Pancreas (tissue), 10 donors: ENCODE results near the gene CSRP1. TPM values are rescaled to one million over a fixed set of nuclear protein-coding genes. Genes with fewer than 3 reads are reported as not detected.

Source experiments
- ATAC-seq, 4 donors: fragments of 200-7000 bp; cut with Tn5 transposase; one replicate each; pipeline versions ENCODE4 v1.8.0 to v1.9.1; 2020; ENCODE audit warnings: mild to moderate bottlenecking in 4 of 4, moderate library complexity in 4 of 4
- DNase-seq, 6 donors: peaks; one replicate each; pipeline ENCODE4 v3.0.0-alpha.2; 2020
- FAIRE-seq: peaks from 2 replicates; lab custom pipeline; 2012; peaks lifted over from hg19 to GRCh38; lab: Jason Lieb, UNC
- H3K27ac ChIP-seq, 4 donors: fragments of 200-600 bp; sonication (generic); 1 replicate in 3 of 4; 2 replicates in 1 of 4; pipeline versions ENCODE4 v1.5.0 to v1.8.0; 2020
- H3K27me3 ChIP-seq, 4 donors: fragments of 200-600 bp; one replicate each; pipeline ENCODE4 v1.8.0; 2021
- H3K36me3 ChIP-seq, 3 donors: fragments of 200-600 bp; sonication (generic) in 1 of 3; one replicate each; pipeline versions ENCODE4 v1.5.0 to v1.8.0; 2020 to 2021
- H3K4me1 ChIP-seq, 3 donors: fragments of 200-600 bp; one replicate each; pipeline ENCODE4 v1.8.0; 2021
- H3K4me3 ChIP-seq, 4 donors: fragments of 200-600 bp; sonication (generic) in 2 of 4; one replicate each; pipeline versions ENCODE4 v1.5.0 to v1.8.0; 2020 to 2021
- H3K9me3 ChIP-seq, 4 donors: fragments of 200-600 bp; one replicate each; pipeline ENCODE4 v1.8.0; 2021
- CTCF ChIP-seq, 4 donors: fragments of 200-600 bp; sonication (generic) in 3 of 4; IDR thresholded peaks; one replicate each; pipeline versions ENCODE4 v1.5.0 to v1.8.0; 2021; ENCODE audit warnings: antibody characterized with exemption in 4 of 4
- WGBS, 2 donors: extraction: QIAGEN DNeasy Blood & Tissue Kit; methylation state at CpG; one replicate each; pipeline ENCODE4 v1.1.7; 2013; 5-methylcytosine and 5-hydroxymethylcytosine counted together
- intact Hi-C, 3 donors: fragments of 100-400 bp; cut with DNase I; formaldehyde crosslinking; loops; one replicate each; pipeline versions ENCODE4 v1.11.1 to v1.14.2; 2022
- polyA plus RNA-seq, 2 donors: library from polyadenylated mRNA; stranded (reverse); fragments of 200-250 nt; gene quantifications; one replicate each; pipeline ENCODE4 v1.2.3, GENCODE V29; 2013
- total RNA-seq, 6 donors: library from RNA; stranded (reverse); fragmentation: NEBNext Ultra II Directional in 4 of 6; extraction: Animal tissue kit (Norgen Biotek cat#: 25700) in 4 of 6; gene quantifications; one replicate each; pipeline versions ENCODE4 v1.2.1 to v1.2.4, GENCODE V29; 2021 to 2023
- donor health status: healthy with polysubstance abuse.
- donor health status: DM: no; HTN: no; CAD: no; lungs with moderate emphysema.
- donor health status: DM: no; HTN: no; CAD: no.
- donor health status: control.
- donor health status: control.
- donor health status: Bipolar disorder and iron deficiency.
- donor health status: DM: yes; HTN: yes; CAD: no.
- donor health status: DM: no; HTN: no; CAD: no.
- donor health status: DM: no; HTN: no; CAD: no.
- donor health status: DM: yes; HTN: yes; CAD: no.

The CSRP1 gene
- total and polyA plus RNA-seq, 8 donors = 49.6 to 103 (median 72.0) TPM

- DNase-seq (no peak), FAIRE-seq (no peak), ATAC-seq (no peak)
- Histone ChIP-seq H3K4me3 (no peak overlapping the region), H3K36me3 (no peaks in the 10 kb centered on the region), H3K9me3 (no peaks in the 10 kb centered on the region), H3K27ac (no peak overlapping the region), H3K27me3 (no peaks in the 10 kb centered on the region), H3K4me1 (peaks cover 0 to 5% (median 4%) of the 10 kb centered on the region in 3 donors)
- intact Hi-C loops = no loop called here
- 94 to 97% methylated on average over 4 of the region's 4 CpGs for WGBS, 2 donors
- no peak for TF ChIP-seq CTCF (IDR thresholded peaks at IDR 0.05)
Measured at GRCh38 chr1:201537467-201537866, 30.5 kb upstream of the CSRP1 start.

GRCh38 chr1:201537028-201537427, 30.1 kb upstream of the CSRP1 start:
- Histone ChIP-seq H3K27ac (no peak overlapping the region), H3K4me3 (no peak overlapping the region), H3K27me3 (no peaks in the 10 kb centered on the region), H3K36me3 (no peaks in the 10 kb centered on the region), H3K9me3 (no peaks in the 10 kb centered on the region), H3K4me1 (peaks cover 0 to 7% (median 5%) of the 10 kb centered on the region in 3 donors)
- FAIRE-seq (no peak), DNase-seq (no peak), ATAC-seq (no peak)
- intact Hi-C loops = no loop called here
- 89 to 92% methylated on average over 2 of the region's 2 CpGs for WGBS, 2 donors
- TF ChIP-seq CTCF (IDR thresholded peaks at IDR 0.05) = no peak

- WGBS, 2 donors = 85 to 95% methylated on average over 4 of the region's 4 CpGs
- Histone ChIP-seq H3K27me3 (no peaks in the 10 kb centered on the region), H3K4me3 (no peak overlapping the region), H3K4me1 (peaks cover 0 to 12% (median 7%) of the 10 kb centered on the region in 3 donors), H3K36me3 (no peaks in the 10 kb centered on the region), H3K9me3 (no peaks in the 10 kb centered on the region), H3K27ac (no peak overlapping the region)
- intact Hi-C loops = no loop called here
- FAIRE-seq (no peak), DNase-seq (no peak), ATAC-seq (no peak)
- no peak for TF ChIP-seq CTCF (IDR thresholded peaks at IDR 0.05)
Measured at GRCh38 chr1:201536558-201536957, 29.6 kb upstream of the CSRP1 start.

GRCh38 chr1:201535919-201536245, 29.0 kb upstream of the CSRP1 start:
- FAIRE-seq = no peak
- Histone ChIP-seq H3K4me1 (peaks cover 5 to 18% (median 13%) of the 10 kb centered on the region in 3 donors), H3K27me3 (no peaks in the 10 kb centered on the region), H3K27ac (peak overlapping the region in 1 of 4 donors; percentile 12), H3K36me3 (no peaks in the 10 kb centered on the region), H3K9me3 (no peaks in the 10 kb centered on the region), H3K4me3 (no peak overlapping the region)
- TF ChIP-seq CTCF (IDR thresholded peaks at IDR 0.05) = no peak
- DNase-seq = no peak
- WGBS, 2 donors = 85 to 88% methylated on average over 6 of the region's 6 CpGs
- no peak for ATAC-seq
- intact Hi-C loops = no loop called here

GRCh38 chr1:201535046-201535918, 28.4 kb upstream of the CSRP1 start:
- peaks cover 5 to 19% (median 13%) of the 10 kb centered on the region in 3 donors for H3K4me1 ChIP-seq
- H3K27me3 ChIP-seq = no peaks in the 10 kb centered on the region
- intact Hi-C loops = no loop called here
- FAIRE-seq (no peak), DNase-seq (no peak), ATAC-seq (no peak)
- no peaks in the 10 kb centered on the region for H3K36me3 ChIP-seq
- H3K27ac ChIP-seq = peak overlapping the region in 1 of 4 donors; percentile 12
- WGBS, 2 donors = 71 to 80% methylated on average over 6 of the region's 6 CpGs
- H3K9me3 ChIP-seq = no peaks in the 10 kb centered on the region
- TF ChIP-seq CTCF (IDR thresholded peaks at IDR 0.05) = no peak
- H3K4me3 ChIP-seq = no peak overlapping the region
